IPS-NIHi11 (cell line): ENCODE data around the gene SUPT4H1.
"Not testable (repeated sequence)": the region's sequence is repeated elsewhere in the genome, so short reads cannot be mapped to it uniquely, and the experiment has no call there.

ENCODE experiments used
- DNase-seq: peaks from one replicate; pipeline ENCODE4 v3.0.0; 2012; ENCODE audit warnings: mixed read lengths, low spot score

Gene SUPT4H1

GRCh38 chr17:58351831-58352595, at the start of gene SUPT4H1:
Gene SUPT4H1 (minus strand): TSS chr17:58352201. CDS start chr17:58352135, 66 bp downstream.
- peak; percentile 96 for DNase-seq

GRCh38 chr17:58401287-58401686, 49.3 kb upstream of the SUPT4H1 start:
- DNase-seq, result no peak

- DNase-seq, result no peak
These were observed 48.8 kb upstream of the SUPT4H1 start for GRCh38 chr17:58400826-58401225.

DNA sequence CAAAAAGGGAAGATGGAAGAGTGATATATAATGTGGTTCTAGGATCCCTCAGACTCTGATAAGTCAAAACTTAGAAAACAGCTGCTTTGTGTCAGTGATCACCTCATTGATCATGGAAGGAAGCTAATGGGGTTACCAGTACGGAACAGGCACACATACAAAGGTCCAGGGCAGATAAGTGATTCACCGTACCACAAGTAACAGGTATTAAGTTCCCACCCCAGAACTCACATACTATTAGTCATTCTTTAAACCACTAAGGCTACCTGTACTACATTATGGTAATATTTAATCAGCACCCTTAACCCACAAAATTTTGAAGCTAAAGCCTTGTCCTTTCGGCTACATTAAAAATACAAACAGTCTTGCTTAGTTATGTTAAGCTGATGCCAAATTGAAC, 48.0 kb upstream of the SUPT4H1 start:
- DNase-seq, result no peak

- no peak for DNase-seq
These were observed 46.7 kb upstream of the SUPT4H1 start for GRCh38 chr17:58398574-58399266.

GRCh38 chr17:58397421-58397820, 45.4 kb upstream of the SUPT4H1 start:
- not testable (repeated sequence) for DNase-seq

- no peak for DNase-seq
These were observed 44.2 kb upstream of the SUPT4H1 start for GRCh38 chr17:58396173-58396572.

DNA sequence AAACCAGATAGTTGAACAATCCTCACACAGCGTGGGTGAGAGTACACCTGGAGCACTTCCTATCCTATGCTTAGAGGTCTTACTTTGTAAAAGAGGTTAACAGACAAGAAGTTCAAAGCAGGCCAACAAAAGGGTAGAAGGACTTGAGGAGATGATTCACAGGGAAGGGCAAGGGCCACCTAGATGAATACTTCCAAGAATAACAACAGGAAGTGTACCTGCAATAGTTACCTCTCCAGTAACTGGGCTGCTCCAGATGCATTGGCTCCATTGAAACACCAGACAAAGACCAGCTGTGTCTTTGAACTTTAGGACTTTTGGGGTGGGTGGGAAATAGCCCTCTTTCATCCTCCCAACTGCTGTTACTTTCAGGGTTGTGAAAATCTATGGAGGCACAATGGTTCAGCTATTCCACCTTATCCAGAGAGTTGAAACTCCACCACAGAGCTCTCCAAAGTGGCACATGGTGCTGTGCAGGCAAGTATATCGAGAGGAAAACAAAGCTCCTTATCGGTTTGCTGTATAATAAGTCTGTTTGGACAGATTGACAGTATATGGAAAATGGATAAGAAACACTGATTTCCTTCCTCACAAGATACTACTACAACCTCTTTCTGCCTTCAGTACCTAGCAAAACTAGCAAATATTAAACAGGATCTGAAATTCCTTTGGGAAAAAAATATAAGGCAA, 42.7 kb upstream of the SUPT4H1 start:
- no peak for DNase-seq

DNA sequence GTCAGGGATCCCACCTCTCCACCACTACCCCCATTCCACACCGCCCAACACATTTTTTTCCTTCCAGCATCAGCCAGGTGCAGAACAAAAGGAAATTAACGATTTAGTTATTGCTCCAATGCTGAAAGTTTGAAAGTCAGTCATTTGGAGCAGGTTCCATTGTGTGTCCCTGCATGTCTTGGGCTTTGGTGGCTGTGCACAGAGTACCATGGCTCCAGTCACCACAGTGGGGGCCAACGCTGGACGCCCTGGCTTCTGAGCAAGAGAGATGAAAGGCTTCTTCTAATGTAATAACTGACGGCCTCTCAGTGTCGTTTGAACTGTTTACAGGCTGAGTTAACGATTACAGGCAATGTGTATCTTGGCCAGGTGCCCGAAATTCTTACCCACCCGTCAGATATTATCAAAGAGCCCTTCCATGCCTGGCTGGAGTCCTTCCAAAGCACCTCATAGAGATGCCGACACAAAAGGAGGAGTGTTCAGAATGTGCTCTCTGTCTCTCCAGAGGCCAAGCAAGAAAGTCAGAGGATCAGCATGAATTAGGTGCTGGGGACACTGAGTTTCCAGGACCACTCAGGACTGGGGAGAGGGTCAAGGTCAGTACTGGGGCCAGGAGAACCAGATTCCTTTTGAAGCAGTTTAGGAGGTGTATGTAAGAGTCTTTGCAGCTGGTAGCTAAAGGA, 39.4 kb upstream of the SUPT4H1 start:
- no peak for DNase-seq

GRCh38 chr17:58390884-58391283, 38.9 kb upstream of the SUPT4H1 start:
- DNase-seq, result no peak

DNA sequence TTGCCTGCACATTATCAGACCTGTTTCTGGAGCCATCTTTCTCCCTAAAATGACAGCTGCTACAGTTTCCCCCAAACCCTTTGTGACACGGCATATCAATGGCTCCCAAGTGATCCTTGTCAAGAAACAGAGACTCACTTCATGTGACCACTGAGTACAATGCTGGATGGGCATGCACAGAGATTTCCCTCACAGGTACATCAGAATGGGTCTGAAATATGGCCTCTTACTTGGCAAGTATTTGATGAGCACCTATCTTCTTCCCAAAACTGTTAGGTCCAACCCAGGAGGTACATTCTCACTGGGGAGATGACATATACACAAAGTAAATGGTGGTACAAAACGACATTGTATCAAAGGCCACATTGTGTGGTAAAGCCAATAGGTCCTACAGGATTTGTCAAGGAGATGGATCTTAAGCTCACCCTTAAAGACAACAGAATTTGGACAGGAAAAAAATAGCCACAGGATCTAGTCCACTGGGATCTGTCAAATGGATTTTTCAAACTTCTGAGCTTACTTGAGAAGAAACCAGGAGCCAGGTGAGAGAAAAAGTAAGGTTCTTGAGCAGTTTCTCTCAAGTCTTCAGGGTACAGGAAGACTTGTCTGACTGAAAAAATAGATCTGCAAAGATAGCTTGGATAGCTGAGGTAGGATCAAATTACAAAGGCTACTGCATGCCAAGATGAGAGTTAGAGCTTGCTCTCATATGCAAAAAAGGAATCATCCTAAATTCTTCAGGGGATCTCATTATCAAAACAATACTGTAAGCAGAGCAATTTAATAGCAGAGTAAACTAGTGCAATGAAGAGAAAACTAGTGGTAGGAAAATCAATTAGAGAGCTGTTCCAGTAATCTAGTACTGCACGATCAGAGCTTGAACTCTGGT, 36.5 kb upstream of the SUPT4H1 start:
- no peak for DNase-seq

DNA sequence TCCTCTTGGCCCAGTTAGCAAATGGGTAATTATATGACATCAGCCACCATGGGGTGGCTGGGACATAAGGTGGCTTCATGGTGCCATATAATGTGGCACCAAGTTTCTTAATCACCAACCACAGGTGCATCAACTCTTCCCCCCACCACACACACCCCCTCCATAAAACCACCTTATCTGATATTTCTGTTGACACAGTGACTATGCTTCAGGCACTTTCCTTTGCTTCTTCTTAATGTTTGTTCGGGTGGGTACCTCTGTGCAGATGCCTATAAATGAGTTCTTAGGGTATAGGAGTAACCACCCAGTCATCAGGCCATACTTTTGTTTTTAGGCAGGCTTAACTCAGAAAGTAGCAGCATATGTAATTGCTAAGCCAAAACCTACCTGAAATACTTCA, 35.8 kb upstream of the SUPT4H1 start:
- no peak for DNase-seq

DNA sequence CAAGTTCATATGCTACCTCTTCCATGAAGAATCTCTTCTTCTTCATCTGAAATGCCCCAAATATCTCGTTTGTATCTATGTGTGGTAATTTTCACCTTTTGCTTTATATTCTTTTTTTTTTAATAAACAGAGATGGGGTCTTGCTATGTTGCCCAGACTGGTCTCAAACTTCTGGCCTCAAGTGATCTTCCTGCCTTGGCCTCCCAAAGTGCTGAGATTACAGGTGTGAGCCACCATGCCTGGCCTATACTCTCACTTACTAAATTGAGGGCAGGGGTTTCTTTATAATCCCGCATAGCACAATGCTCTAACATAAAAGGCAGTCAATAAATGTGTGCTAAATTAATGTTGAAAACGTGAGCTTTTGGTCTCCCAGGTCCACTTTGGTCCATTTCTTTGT, 34.7 kb upstream of the SUPT4H1 start:
- no peak for DNase-seq

- no peak for DNase-seq
These were observed 33.4 kb upstream of the SUPT4H1 start for GRCh38 chr17:58385359-58385899.

DNA sequence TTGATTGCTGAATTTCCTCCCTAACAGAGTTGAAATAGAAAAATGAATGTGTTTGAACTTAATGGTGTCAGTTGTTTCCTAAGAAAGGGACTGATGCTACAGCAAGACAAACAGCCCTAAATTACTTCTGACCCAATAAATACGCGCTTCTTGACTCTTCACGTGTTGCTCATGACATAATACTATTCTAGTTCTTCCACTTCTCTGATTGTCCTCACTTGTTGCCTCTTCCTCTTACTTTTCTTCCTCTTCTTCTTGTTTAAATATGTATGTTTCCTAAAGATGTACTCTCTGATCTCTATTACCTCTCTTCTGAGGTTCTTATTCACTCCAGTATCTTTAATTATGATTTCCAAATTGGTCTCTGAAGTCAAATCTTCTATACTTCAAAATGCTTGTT, 32.9 kb upstream of the SUPT4H1 start:
- DNase-seq, result no peak

GRCh38 chr17:58383892-58384462, 32.0 kb upstream of the SUPT4H1 start:
- DNase-seq, result no peak

- DNase-seq, result no peak
These were observed 30.9 kb upstream of the SUPT4H1 start for GRCh38 chr17:58382872-58383242.

DNA sequence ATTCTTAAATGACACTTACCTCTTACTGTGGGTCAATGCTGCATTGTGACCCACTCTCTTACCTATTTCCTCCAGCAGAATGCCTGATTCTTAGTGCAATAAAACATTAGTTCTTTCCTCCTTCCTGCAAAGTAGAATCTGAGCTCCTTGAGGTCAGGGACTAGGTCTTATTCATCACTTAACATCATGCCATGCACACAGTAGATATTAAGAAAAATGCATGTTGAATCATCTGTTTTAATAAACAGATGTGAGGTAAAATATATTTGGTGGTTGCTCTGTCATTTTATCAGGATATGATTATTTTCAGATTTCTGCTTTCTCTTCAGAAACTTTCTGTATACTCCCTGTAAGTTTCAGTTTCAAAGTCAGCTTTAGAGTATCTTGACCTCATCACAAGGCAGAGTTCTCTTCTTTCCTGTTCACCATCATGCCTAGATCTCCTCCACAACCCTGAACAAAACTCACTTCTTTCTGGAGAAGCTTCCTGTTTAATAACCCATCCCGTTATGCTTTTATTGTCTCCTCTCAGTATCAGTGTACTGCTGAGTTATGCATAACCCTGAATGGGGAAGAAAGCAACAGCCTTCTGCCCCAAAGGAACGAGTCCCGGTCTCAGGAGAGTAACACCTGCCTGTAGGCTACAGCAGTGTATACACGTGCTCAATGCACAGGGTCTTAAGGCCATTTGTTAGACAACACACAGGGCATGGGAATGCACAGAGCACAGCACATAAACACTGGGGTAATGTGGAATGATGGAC, 30.3 kb upstream of the SUPT4H1 start:
- no peak for DNase-seq

DNA sequence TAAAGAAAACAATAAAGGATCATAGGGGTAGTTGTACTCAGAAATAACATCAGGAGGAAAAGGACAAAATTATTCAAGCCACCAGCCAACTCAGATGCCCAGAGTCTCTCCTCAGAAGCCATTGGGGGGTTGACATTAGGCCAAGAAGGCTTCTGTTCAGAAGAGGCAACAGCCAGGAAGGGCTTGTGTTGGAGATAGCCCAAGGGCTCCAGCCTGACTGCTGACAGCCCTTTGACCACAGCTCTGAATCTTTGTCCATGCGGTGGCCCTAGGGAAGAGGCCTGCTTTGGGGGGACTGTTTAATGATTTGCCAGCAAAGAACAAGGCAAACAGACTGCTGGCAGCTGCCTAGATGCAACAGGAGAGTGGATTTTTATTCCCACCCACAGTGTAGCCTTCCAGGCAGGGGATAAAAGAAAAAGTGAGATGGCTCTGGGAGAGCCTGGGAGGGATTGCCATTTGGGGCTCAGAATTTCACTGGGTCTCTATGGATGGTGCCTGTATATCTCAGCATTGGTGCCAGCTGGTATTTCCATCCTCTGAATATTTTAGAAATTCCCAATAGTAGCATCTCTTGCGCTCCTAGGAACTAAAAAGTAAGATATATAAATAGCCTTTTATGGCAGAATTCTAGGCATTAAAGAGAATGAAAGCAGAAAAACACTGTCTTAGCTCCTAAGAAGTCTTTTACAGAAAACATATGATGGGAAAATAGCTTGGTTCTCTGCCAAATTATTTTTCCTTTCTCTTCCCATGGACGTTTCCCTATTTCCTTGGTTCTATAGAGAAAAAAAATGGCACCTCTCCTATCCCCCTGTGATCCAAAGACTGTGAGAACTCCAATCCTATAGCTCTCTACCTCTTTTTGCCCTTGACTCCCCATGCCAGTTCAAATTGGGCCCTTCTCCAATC, 29.4 kb upstream of the SUPT4H1 start:
- no peak for DNase-seq
